ENCODE measurements around the gene TOX2. TPM values are rescaled to one million over a fixed set of nuclear protein-coding genes. Genes with fewer than 3 reads are reported as not detected.

Gene TOX2
- polyA plus RNA-seq, 3 donors: 0.39 to 0.56 (median 0.47) TPM

- H3K36me3 Mint-ChIP-seq: peaks cover 0 to 2% of the 10 kb centered on the region in 2 donors
- Histone ChIP-seq H3K36me3 (replicated peaks in 1 of 2; ENCODE audit: control insufficient read depth in 1 of 2, insufficient read depth in 2 of 2, low read length in 2 of 2) (no peaks in the 10 kb centered on the region), H3K4me1 (ENCODE audit: control insufficient read depth in 1 of 2, insufficient read depth in 2 of 2, low read length in 2 of 2) (peaks cover 45 to 47% of the 10 kb centered on the region in 2 donors), H3K27ac (ENCODE audit: low read depth in 1 of 2, low read length in 2 of 2) (no peak overlapping the region), H3K79me2 (ENCODE audit: insufficient read depth, low read length) (no peaks in the 10 kb centered on the region), H3K4me3 (replicated peaks in 1 of 3; ENCODE audit: low read depth in 2 of 3, low read length in 3 of 3) (no peak overlapping the region), H3K9ac (ENCODE audit: insufficient read depth, low read length, poor library complexity, severe bottlenecking) (no peak overlapping the region), H2AFZ (ENCODE audit: insufficient read depth, low read depth, low read length, poor library complexity, severe bottlenecking) (no peak overlapping the region), H3K4me2 (replicated peaks; ENCODE audit: extremely low read depth, low read length, poor library complexity, severe bottlenecking) (no peak overlapping the region), H4K20me1 (ENCODE audit: insufficient read depth, low read length) (no peaks in the 10 kb centered on the region), H3K9me3 (replicated peaks in 1 of 2; ENCODE audit: control insufficient read depth in 1 of 2, insufficient read depth in 1 of 2, low read length in 2 of 2) (no peaks in the 10 kb centered on the region), H3K27me3 (ENCODE audit: control insufficient read depth in 2 of 2, insufficient read depth in 2 of 2, low read length in 2 of 2) (no peaks in the 10 kb centered on the region)
- H3K27ac Mint-ChIP-seq: no peak overlapping the region
- no peak for DNase-seq
- no peaks in the 10 kb centered on the region for H3K9me3 Mint-ChIP-seq
- H3K27me3 Mint-ChIP-seq (ENCODE audit: low read depth in 3 of 3): peaks cover 7 to 19% (median 19%) of the 10 kb centered on the region in 3 donors
- no peak for TF ChIP-seq CTCF (IDR thresholded peaks at IDR 0.05)
- no peak overlapping the region for H3K4me3 Mint-ChIP-seq
- 93% methylated on average over 4 of the region's 4 CpGs for WGBS (ENCODE audit: insufficient coverage)
- intact Hi-C loops (cut with micrococcal nuclease): loop anchor here in 1 of 2 donors (5.0 to 10.0 kb wide), 2 partner anchors 41 to 139 kb away; no protein-coding TSS in a partner anchor
- peaks cover 47% of the 10 kb centered on the region for H3K4me1 Mint-ChIP-seq
Observed at GRCh38 chr20:43936104-43936770, 21.6 kb downstream of the TOX2 start.

- H3K4me1 ChIP-seq (ENCODE audit: control insufficient read depth in 1 of 2, insufficient read depth in 2 of 2, low read length in 2 of 2): peaks cover 50 to 52% of the 10 kb centered on the region in 2 donors
- Mint-ChIP-seq H3K4me3 (no peak overlapping the region), H3K4me1 (peaks cover 53% of the 10 kb centered on the region), H3K27me3 (ENCODE audit: low read depth in 3 of 3) (peaks cover 7 to 18% (median 14%) of the 10 kb centered on the region in 3 donors), H3K36me3 (peaks cover 0 to 2% of the 10 kb centered on the region in 2 donors), H3K9me3 (no peaks in the 10 kb centered on the region), H3K27ac (peak overlapping the region in 1 of 7 donors; percentile 50)
- H3K79me2 ChIP-seq (ENCODE audit: insufficient read depth, low read length): no peaks in the 10 kb centered on the region
- H3K27ac ChIP-seq (ENCODE audit: low read depth in 1 of 2, low read length in 2 of 2): no peak overlapping the region
- no peak overlapping the region for H3K9ac ChIP-seq (ENCODE audit: insufficient read depth, low read length, poor library complexity, severe bottlenecking)
- 96% methylated on average over 6 of the region's 7 CpGs for WGBS (ENCODE audit: insufficient coverage)
- no peak for DNase-seq
- intact Hi-C loops (cut with micrococcal nuclease): loop anchor here in 1 of 2 donors (5.0 to 10.0 kb wide), 2 partner anchors 40 to 138 kb away; no protein-coding TSS in a partner anchor
- no peaks in the 10 kb centered on the region for H3K36me3 ChIP-seq (replicated peaks in 1 of 2; ENCODE audit: control insufficient read depth in 1 of 2, insufficient read depth in 2 of 2, low read length in 2 of 2)
- no peak overlapping the region for H3K4me3 ChIP-seq (replicated peaks in 1 of 3; ENCODE audit: low read depth in 2 of 3, low read length in 3 of 3)
- H3K27me3 ChIP-seq (ENCODE audit: control insufficient read depth in 2 of 2, insufficient read depth in 2 of 2, low read length in 2 of 2): no peaks in the 10 kb centered on the region
- H3K9me3 ChIP-seq (replicated peaks in 1 of 2; ENCODE audit: control insufficient read depth in 1 of 2, insufficient read depth in 1 of 2, low read length in 2 of 2): no peaks in the 10 kb centered on the region
- no peak overlapping the region for H3K4me2 ChIP-seq (replicated peaks; ENCODE audit: extremely low read depth, low read length, poor library complexity, severe bottlenecking)
- no peak for TF ChIP-seq CTCF (IDR thresholded peaks at IDR 0.05)
- no peak overlapping the region for H2AFZ ChIP-seq (ENCODE audit: insufficient read depth, low read depth, low read length, poor library complexity, severe bottlenecking)
- no peaks in the 10 kb centered on the region for H4K20me1 ChIP-seq (ENCODE audit: insufficient read depth, low read length)
Observed at GRCh38 chr20:43936805-43937204, 22.2 kb downstream of the TOX2 start.
